Stimulated activated CD4-positive, alpha-beta T cell treated with anti-CD3 and anti-CD28 coated beads, Interleukin-4, amount 100 ng/mL, for 1 hour (primary cell): Measurements from ENCODE around the gene ARL14EPL.
"Not testable (repeated sequence)": the region's sequence is repeated elsewhere in the genome, so short reads cannot be mapped to it uniquely, and the experiment has no call there.

Experiments used
- DNase-seq: peaks from one replicate; pipeline ENCODE4 v3.0.0-alpha.2; 2020

The ARL14EPL gene

DNA sequence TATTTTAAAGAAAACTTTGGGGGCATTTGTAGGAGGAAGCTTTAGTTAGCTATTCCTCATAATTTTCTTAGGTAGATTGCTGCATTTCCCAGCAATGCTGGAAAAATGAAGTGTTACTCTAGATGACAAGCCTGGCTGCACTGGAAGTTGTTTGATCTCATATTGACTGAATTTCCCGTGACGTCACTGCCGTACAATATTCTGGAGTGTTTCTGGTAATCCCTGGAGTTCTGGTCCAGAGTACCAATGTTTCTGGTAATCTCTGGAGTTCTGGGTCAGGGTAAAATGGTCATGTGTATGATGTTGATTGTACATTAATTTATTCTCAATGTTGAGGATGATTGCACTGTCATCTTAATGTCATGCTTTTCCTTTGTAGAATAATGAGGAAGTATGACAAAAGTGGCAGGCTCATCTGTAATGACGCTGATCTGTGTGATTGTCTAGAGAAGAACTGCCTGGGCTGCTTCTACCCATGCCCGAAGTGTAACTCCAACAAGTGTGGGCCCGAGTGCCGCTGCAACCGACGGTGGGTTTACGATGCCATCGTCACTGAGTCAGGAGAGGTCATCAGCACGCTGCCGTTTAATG lies 26.2 kb downstream of the ARL14EPL start:
- no peak for DNase-seq

DNA sequence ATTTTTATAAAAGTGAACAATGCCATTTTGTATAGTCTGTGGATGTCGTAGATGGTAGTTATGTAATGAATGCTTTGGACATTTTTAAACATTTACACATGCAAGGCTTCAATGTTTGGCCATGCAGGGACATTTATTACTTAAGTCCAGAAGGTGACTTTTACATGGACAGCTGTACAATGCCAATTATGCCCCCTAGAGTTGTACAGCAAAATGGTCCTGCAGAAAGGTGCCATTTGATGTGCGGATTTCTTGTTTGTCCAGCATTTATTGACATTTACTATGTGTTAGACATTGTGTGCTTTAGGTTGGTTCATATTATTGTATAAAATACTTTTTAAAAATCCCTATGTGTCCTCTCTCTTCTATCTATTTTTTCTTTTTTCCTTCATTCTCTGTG lies 30.1 kb downstream of the ARL14EPL start:
- no peak for DNase-seq

DNA sequence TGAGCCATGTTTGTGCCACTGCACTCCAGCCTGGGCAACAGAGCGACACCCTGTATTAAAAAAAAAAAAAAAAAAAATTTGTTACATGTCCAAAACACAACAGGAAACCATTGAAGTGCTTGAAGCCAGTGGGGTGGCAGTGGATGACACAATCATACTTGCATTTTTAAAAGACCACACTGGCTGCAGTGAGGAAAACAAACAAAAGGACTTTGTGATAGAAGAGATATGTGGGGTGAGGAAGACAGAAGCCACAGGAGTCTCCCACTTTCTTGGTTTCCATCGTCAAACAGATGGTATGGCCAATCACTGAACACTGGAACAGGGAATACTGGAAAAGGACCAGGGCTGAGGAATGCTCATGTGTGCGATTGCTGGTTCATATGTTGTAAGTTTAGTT lies 31.7 kb downstream of the ARL14EPL start:
- no peak for DNase-seq

DNA sequence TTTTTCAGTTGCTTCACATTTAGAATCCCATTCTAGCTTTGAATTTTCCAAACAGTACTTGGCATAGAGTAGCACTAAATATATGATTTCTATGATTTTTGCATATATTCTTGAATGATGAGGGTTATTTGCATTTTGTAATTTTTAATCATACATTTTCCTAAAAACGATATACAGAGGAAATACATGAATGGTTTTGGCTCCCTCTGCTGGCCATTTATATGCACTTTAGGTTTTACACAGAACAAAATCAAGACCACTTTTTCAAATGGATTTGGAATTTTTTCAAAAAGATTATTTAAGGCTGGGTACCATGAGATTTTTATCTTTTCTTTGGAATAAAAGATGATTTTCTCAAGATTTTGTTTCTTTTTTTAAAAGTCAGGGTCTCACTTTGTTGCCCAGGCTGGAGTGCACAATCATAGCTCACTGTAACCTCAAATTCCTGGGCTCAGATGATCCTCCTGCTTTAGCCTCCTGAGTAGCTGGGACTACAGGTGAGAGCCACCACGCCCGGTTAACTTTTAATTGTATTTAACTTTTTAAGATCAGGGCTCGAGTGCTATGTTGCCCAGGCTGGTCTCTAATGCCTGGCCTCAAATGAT lies 35.9 kb downstream of the ARL14EPL start:
- no peak for DNase-seq

DNA sequence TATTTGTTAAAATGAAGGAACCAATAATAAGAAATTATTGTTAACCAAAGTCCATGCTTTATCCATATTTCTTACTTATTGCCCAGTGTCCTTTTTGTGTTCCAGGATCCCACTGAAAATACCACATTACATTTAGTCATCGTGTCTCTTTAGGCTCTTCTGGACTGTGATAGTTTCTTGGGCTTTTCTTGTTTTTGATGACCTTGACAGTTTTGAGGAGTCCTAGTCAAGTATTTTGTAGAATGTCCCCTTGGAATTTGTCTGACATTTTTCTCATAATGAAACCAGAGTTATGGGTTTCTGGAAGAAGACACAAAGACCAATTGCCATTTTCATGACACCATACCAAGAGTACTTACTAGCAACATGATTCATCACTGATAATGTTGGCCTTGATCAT lies 38.9 kb downstream of the ARL14EPL start:
- DNase-seq, result no peak

DNA sequence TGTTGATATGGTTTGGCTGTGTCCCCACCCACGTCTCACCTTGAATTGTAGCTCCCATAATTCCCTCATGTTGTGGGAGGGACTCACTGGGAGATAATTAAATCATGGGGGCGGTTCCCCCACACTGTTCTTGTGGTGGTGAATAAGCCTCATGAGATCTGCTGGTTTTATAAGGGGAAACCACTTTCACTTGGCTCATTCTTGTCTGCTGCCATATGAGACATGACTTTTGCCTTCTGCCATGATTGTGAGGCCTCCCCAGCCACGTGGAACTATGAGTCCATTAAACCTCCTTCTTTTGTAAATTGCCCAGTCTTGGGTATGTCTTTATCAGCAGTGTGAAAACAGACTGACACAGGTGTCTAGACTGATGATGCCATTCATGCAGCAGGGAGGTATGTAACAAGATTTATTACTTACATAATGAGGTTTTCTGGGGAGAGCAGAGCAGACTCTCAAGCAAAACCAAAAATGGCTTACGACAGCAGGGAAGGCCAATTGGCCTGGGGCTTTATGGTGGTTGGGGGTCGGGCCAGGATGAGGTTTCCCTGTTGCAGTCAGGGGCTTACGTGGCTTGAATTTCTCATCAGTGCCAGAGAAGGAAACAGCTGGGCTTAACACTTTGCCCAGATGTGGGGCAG lies 43.0 kb downstream of the ARL14EPL start:
- DNase-seq, result no peak

DNA sequence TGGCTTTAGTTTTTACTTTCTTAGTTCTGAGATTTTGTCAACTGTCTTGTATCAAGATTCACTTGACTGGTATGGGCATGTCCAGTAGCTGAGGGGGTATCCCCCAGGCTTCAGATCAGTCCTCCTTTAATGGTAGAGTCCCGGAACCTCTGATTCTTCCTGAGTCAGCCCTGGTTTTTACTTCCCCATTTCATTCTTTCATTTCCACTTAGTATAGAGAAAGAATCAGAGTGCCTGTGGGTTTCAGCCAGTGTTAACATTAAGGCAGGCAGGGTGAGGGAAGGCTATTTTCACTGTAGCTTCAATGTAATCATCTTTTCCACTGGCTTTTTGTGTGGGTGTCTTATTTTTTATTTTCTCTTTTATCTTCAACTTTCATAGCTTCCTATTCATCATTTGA lies 44.2 kb downstream of the ARL14EPL start:
- DNase-seq, result no peak

DNA sequence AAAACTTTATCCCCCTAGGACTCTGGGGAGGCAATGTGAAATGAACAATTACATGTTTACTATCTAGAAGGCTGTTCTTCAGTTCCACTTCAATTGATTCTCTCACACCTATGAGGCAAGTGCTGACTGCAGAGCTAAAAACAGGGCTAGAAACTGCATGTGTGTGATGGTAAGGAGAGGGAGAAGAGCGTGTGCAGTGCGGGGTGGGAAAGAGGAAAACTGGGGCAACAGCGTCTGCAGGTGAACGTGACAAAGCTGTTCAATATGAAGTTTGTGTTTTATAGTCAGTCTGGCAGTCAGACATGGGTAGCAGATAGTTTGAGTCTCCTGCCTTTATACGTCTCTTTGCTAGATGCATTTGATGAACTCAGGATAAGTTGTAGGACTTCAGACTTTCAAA lies 45.9 kb downstream of the ARL14EPL start:
- DNase-seq, result no peak

DNA sequence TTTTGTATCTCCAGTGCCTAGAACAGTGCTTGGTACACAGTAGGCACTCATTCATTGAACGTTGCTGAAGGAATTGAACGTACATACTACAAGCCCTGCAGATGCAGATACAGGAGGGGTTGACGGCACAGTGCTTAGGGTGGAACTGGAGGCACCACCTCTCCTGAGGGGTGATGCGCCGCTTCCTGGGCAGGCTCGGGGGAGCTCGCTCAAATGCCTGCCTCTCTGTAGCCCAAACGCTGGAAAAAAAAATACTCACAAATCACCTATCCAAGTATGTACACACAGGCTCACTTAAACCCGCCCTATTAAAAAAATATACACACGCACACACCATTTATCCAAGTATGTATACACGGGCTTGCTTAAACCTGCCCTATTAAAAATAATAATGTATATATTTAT lies 52.0 kb downstream of the ARL14EPL start:
- DNase-seq, result no peak

DNA sequence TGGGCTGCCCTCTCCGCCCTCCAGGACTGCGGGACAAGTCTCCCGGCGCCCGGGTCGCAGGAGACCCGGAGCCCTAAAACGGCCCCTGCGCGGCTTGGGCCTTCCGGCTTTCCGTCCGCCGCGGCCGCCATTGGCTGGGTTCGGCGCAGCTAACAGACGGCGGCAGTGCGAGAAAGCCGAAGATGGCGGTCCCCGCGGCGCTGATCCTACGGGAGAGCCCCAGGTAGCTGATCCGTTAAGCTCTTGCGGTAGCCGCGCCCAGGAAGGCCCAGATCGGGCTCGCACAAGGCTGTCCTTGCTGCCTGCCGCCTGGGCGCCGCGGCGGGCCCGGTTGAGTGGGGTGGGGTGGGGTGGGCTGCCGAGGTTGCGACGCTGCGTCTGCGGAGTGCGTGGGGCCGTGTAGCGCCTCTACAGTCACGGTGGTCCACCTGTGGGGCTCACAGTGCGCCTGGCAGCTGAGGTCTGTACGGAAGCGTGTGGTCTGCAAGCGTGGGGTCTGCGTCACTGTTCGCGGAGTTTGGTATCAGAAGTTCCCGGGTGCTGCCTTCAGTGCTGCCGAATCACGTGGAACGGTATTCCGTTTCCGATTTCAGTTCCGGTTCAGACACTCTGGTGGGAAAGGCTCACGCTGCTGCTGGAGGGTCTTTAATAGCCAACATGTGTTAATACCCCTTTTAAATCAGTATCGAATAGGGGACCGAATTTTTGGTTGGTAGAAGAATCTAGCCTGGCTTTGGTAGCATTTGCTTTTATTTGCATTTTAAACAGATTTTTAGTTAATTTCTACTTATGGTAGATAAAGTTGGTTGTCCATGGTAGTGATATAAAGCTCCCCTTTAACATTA lies 52.8 kb downstream of the ARL14EPL start, which contains the start of gene COMMD10:
COMMD10 (plus strand) TSS at position 155 of the 845 bp plus-strand sequence.
- peak; percentile 74 for DNase-seq

DNA sequence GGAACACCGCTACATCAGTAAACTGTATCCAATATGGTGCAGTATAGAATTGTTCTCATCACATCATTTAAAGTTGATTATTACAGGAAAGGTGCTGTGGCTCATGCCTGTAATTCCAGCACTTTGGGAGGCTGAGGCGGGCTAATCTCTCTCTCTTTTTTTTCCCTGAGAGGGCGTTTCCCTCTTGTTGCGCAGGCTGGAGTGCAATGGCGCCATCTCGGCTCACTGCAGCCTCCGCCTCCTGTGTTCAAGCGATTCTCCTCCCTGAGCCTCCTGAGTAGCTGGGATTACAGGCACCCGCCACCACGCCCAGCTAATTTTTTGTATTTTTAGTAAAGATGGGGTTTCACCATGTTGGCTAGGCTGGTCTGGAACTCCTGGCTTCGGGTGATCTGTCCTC lies 54.0 kb downstream of the ARL14EPL start:
- DNase-seq, result not testable (repeated sequence)

DNA sequence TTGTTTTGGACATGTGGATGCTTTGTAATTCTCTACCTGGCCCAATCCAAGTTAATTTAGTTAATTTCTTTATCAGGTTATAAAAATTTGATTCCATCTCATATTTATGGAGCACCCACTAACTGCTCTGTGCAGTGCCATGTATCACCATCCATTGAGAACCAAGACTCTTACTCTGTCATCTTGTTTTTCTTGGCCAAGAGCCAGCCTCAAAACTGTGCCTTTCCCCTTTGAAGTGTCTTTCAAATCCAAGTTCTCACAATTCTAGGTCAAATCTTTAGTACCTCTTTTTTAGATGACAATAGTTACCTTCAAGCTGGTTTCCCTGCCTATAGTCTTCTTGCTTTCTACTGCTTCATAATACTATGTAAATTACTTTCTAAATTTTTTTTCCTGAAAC lies 55.8 kb downstream of the ARL14EPL start:
- no peak for DNase-seq

DNA sequence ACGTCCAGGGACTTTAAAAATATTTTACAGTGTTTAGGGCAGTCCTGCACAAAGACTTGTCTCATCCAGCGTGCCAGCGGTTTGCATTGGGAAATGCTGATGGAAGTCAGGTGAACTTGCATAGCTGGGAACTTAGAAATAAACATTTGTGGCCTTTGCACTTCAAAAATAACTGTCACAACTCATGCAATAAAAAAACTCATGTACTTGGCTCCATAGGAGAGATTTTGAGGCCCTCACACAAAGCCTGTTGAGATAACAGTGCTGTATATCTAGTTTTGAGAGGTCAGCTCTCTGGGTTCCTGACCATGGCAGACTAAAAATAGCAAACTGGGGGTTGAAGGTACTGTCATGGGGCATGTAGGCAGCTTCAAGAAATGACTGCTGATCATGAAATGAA lies 58.0 kb downstream of the ARL14EPL start:
- no peak for DNase-seq

DNA sequence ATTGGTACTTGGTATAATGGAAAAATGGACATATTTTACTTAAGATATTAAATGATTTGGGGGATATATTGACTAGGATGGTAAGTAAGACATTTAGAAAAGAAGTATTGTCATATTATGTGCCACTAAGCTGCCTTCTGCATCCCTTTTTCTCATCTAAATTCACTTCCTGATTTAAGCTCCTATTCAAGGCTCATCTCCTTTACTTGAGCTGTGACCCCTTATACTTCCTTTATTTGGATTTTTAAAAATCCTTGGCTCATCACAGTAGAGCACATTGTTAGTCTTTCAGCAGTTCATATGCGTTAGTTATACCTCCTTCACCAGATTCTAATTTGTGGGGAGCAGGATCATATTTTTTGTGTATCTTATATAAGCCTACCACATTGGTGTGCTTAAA lies 59.1 kb downstream of the ARL14EPL start:
- no peak for DNase-seq

DNA sequence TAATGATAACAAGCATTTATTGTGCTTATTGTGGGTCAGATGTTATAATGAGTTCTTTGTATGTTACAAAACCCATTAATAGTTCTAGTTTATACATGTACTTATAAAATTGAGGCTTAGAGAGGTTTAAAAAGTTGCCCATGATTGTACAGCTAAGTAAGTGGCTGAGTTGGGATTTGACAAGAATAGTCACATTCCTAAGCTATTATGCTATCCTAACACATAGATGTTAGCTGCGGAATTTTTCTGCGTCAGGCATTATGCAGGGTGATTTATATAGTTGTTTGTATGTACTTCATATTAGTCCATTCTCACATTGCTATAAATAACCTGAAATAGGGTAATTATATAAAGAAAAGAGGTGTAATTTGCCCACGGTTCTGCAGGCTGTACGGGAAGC lies 65.0 kb downstream of the ARL14EPL start:
- no peak for DNase-seq

DNA sequence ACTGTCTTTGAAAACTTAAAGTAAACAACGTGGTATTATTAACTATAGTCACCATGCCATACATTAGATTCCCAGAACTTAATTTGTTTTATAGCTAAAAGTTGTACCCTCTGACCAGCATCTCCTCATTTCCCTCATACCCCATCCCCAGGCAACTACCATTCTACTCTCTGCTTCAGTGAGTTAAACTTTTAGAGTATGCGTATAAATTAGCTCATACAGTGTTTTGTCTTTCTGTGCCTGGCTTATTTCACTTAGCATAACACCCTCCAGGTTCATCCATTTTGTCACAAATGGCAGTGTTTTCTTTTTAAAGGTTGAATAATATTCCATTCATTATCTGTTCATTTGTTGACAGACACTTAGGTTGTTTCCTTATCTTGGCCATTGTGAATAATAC lies 66.7 kb downstream of the ARL14EPL start:
- DNase-seq, result no peak

DNA sequence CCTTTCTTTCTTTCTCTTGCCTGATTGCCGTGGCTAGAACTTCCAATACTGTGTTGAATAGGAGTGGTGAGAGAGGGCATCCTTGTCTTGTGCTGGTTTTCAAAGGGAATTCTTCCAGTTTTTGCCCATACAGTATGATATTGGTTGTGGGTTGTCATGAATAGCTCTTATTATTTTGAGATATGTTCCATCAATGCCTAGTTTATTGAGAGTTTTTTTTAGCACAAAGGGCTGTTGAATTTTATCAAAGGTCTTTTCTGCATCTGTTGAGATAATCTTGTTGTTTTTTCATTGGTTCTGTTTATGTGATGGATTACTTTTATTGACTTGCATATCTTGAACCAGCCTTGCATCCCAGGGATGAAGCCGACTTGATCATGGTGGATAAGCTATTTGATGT lies 72.7 kb downstream of the ARL14EPL start:
- not testable (repeated sequence) for DNase-seq
